ENCODE results near the gene METTL23.

The METTL23 gene

GRCh38 chr17:76726776-76727718, at the start of gene METTL23:
TSS of gene METTL23 (plus strand) at chr17:76726839. CDS start at chr17:76729711, 2,872 bp downstream.
- Histone ChIP-seq H3K4me3 (ENCODE audit: low read length in 2 of 2) (peak within 1 kb of the TSS; percentile 91 to 92), H3K27me3 (ENCODE audit: control insufficient read depth in 2 of 2, insufficient read depth in 2 of 2, low read length in 2 of 2) (no peaks in the 10 kb centered on the region), H3K36me3 (ENCODE audit: control insufficient read depth in 2 of 2, insufficient read depth in 2 of 2, low read length in 2 of 2) (peaks cover 17 to 22% of the 10 kb centered on the region in 2 donors)

GRCh38 chr17:76677406-76677805, 49.2 kb upstream of the METTL23 start:
- no peak overlapping the region for H3K9ac ChIP-seq (ENCODE audit: low read depth in 1 of 2, low read length in 2 of 2)
- H3K4me1 ChIP-seq (ENCODE audit: control insufficient read depth in 2 of 2, insufficient read depth in 2 of 2, low read length in 2 of 2): peaks cover 31 to 54% of the 10 kb centered on the region in 2 donors
- no peaks in the 10 kb centered on the region for H3K27me3 ChIP-seq (ENCODE audit: control insufficient read depth in 2 of 2, insufficient read depth in 2 of 2, low read length in 2 of 2)
- H3K36me3 ChIP-seq (ENCODE audit: control insufficient read depth in 2 of 2, insufficient read depth in 2 of 2, low read length in 2 of 2): peaks cover 0 to 4% of the 10 kb centered on the region in 2 donors
- peak overlapping the region; percentile 64 to 82 for H3K27ac ChIP-seq (ENCODE audit: low read depth in 2 of 2, low read length in 2 of 2)
- no peaks in the 10 kb centered on the region for H3K9me3 ChIP-seq (ENCODE audit: control insufficient read depth in 2 of 2, low read length in 2 of 2)
- no peak overlapping the region for H3K4me3 ChIP-seq (ENCODE audit: low read length in 2 of 2)

More at GRCh38 chr17:76726776-76727718, at the start of gene METTL23:
- H3K27ac ChIP-seq (ENCODE audit: low read depth in 2 of 2, low read length in 2 of 2): peak within 1 kb of the TSS; percentile 100
- H3K9ac ChIP-seq (ENCODE audit: low read depth in 1 of 2, low read length in 2 of 2): peak within 1 kb of the TSS; percentile 91 to 99
- no peaks in the 10 kb centered on the region for H3K9me3 ChIP-seq (ENCODE audit: control insufficient read depth in 2 of 2, low read length in 2 of 2)
- peaks cover 24 to 28% of the 10 kb centered on the region in 2 donors for H3K4me1 ChIP-seq (ENCODE audit: control insufficient read depth in 2 of 2, insufficient read depth in 2 of 2, low read length in 2 of 2)

DNA sequence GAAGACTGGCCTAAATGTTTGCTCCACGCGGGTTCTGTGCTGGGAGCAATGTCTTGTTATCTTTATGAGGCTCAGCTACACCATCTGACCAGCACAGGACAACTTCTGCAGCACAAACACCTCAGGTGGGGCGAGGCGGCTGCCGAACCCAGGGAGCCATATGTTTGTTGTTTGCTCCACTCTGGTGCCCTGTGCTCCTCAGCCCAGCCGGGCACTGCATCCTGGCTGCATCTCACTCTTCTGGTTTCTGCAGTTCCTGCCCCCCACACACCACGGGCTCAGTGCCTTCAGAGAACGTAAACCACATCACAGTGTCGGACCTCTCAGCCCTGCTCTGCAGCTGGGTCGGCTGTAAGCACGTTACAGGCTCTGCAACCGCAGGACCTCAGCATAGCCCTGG, 48.3 kb upstream of the METTL23 start:
- H3K36me3 ChIP-seq (ENCODE audit: control insufficient read depth in 2 of 2, insufficient read depth in 2 of 2, low read length in 2 of 2): peaks cover 3 to 4% of the 10 kb centered on the region in 2 donors
- H3K4me3 ChIP-seq (ENCODE audit: low read length in 2 of 2): peak overlapping the region; percentile 37 to 40
- H3K4me1 ChIP-seq (ENCODE audit: control insufficient read depth in 2 of 2, insufficient read depth in 2 of 2, low read length in 2 of 2): peaks cover 21 to 45% of the 10 kb centered on the region in 2 donors
- no peaks in the 10 kb centered on the region for H3K9me3 ChIP-seq (ENCODE audit: control insufficient read depth in 2 of 2, low read length in 2 of 2)
- H3K9ac ChIP-seq (ENCODE audit: low read depth in 1 of 2, low read length in 2 of 2): no peak overlapping the region
- no peaks in the 10 kb centered on the region for H3K27me3 ChIP-seq (ENCODE audit: control insufficient read depth in 2 of 2, insufficient read depth in 2 of 2, low read length in 2 of 2)
- H3K27ac ChIP-seq (ENCODE audit: low read depth in 2 of 2, low read length in 2 of 2): peak overlapping the region; percentile 64 to 82

GRCh38 chr17:76679239-76679638, 47.4 kb upstream of the METTL23 start:
- peak overlapping the region in 1 of 2 donors; percentile 6 for H3K9ac ChIP-seq (ENCODE audit: low read depth in 1 of 2, low read length in 2 of 2)
- H3K27ac ChIP-seq (ENCODE audit: low read depth in 2 of 2, low read length in 2 of 2): peak overlapping the region in 1 of 2 donors; percentile 82
- H3K4me3 ChIP-seq (ENCODE audit: low read length in 2 of 2): peak overlapping the region in 1 of 2 donors; percentile 13
- H3K4me1 ChIP-seq (ENCODE audit: control insufficient read depth in 2 of 2, insufficient read depth in 2 of 2, low read length in 2 of 2): peaks cover 16 to 36% of the 10 kb centered on the region in 2 donors
- peaks cover 3 to 4% of the 10 kb centered on the region in 2 donors for H3K36me3 ChIP-seq (ENCODE audit: control insufficient read depth in 2 of 2, insufficient read depth in 2 of 2, low read length in 2 of 2)
- H3K27me3 ChIP-seq (ENCODE audit: control insufficient read depth in 2 of 2, insufficient read depth in 2 of 2, low read length in 2 of 2): no peaks in the 10 kb centered on the region
- H3K9me3 ChIP-seq (ENCODE audit: control insufficient read depth in 2 of 2, low read length in 2 of 2): no peaks in the 10 kb centered on the region

DNA sequence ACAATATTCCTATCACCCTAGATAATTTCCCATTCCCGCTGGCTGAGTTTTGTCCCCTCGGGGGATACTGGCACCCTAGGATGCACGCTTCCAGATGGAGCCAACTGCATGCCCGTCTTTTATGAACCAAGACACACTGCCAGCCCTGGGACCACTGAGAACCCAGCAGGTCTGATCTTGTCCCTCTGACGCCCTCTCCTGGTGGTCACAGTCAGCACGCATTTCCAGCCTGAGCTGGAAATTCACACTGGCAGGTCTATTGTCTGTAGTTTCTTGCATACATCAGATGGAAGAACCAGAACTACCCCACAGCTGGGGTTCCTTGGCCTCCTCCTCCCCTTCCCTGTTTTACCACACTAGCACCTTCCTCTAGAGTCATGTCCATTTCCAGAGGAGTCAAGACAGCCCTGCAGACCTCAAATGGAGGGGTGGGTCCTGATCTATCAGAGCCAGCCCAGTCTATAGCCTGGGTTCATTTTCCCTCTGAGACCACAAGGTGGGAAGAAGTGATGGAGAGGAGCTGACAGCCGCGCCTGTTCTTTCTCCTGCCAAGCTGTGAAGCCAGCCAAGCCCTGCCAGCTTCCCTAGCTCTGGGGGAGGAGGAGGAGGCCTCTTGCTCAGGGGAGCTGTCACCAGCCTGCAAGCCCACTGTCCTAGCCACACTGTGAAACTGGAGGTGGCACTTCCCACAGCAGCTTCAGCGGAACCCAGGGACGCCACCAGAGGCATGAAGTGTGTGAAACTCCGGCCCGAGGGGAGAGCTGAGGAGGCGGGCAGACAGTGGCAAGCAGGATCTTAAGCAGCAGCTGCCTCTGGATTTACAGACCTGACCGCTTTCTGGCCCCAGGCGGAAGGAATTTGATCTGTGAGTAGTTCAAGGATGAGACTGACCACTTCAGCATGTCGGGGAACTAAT, 45.2 kb upstream of the METTL23 start:
- Histone ChIP-seq H3K4me3 (ENCODE audit: low read length in 2 of 2) (no peak overlapping the region), H3K9ac (ENCODE audit: low read depth in 1 of 2, low read length in 2 of 2) (no peak overlapping the region), H3K27me3 (ENCODE audit: control insufficient read depth in 2 of 2, insufficient read depth in 2 of 2, low read length in 2 of 2) (no peaks in the 10 kb centered on the region), H3K27ac (ENCODE audit: low read depth in 2 of 2, low read length in 2 of 2) (peak overlapping the region; percentile 4 to 48), H3K4me1 (ENCODE audit: control insufficient read depth in 2 of 2, insufficient read depth in 2 of 2, low read length in 2 of 2) (peaks cover 16 to 32% of the 10 kb centered on the region in 2 donors), H3K36me3 (ENCODE audit: control insufficient read depth in 2 of 2, insufficient read depth in 2 of 2, low read length in 2 of 2) (peaks cover 3 to 4% of the 10 kb centered on the region in 2 donors), H3K9me3 (ENCODE audit: control insufficient read depth in 2 of 2, low read length in 2 of 2) (no peaks in the 10 kb centered on the region)

- H3K4me3 ChIP-seq (ENCODE audit: low read length in 2 of 2): no peak overlapping the region
- H3K9ac ChIP-seq (ENCODE audit: low read depth in 1 of 2, low read length in 2 of 2): no peak overlapping the region
- H3K27ac ChIP-seq (ENCODE audit: low read depth in 2 of 2, low read length in 2 of 2): peak overlapping the region; percentile 4 to 48
- H3K9me3 ChIP-seq (ENCODE audit: control insufficient read depth in 2 of 2, low read length in 2 of 2): no peaks in the 10 kb centered on the region
- H3K4me1 ChIP-seq (ENCODE audit: control insufficient read depth in 2 of 2, insufficient read depth in 2 of 2, low read length in 2 of 2): peaks cover 19 to 32% of the 10 kb centered on the region in 2 donors
- peaks cover 0 to 3% of the 10 kb centered on the region in 2 donors for H3K27me3 ChIP-seq (ENCODE audit: control insufficient read depth in 2 of 2, insufficient read depth in 2 of 2, low read length in 2 of 2)
- peaks cover 3 to 4% of the 10 kb centered on the region in 2 donors for H3K36me3 ChIP-seq (ENCODE audit: control insufficient read depth in 2 of 2, insufficient read depth in 2 of 2, low read length in 2 of 2)
Observed at GRCh38 chr17:76682296-76682695, 44.3 kb upstream of the METTL23 start.

GRCh38 chr17:76683011-76683755, 43.5 kb upstream of the METTL23 start:
- Histone ChIP-seq H3K9ac (ENCODE audit: low read depth in 1 of 2, low read length in 2 of 2) (no peak overlapping the region), H3K9me3 (ENCODE audit: control insufficient read depth in 2 of 2, low read length in 2 of 2) (no peaks in the 10 kb centered on the region), H3K4me1 (ENCODE audit: control insufficient read depth in 2 of 2, insufficient read depth in 2 of 2, low read length in 2 of 2) (peaks cover 21 to 29% of the 10 kb centered on the region in 2 donors), H3K27me3 (ENCODE audit: control insufficient read depth in 2 of 2, insufficient read depth in 2 of 2, low read length in 2 of 2) (peaks cover 0 to 3% of the 10 kb centered on the region in 2 donors), H3K4me3 (ENCODE audit: low read length in 2 of 2) (no peak overlapping the region), H3K36me3 (ENCODE audit: control insufficient read depth in 2 of 2, insufficient read depth in 2 of 2, low read length in 2 of 2) (peaks cover 0 to 3% of the 10 kb centered on the region in 2 donors), H3K27ac (ENCODE audit: low read depth in 2 of 2, low read length in 2 of 2) (no peak overlapping the region)

- peaks cover 0 to 3% of the 10 kb centered on the region in 2 donors for H3K36me3 ChIP-seq (ENCODE audit: control insufficient read depth in 2 of 2, insufficient read depth in 2 of 2, low read length in 2 of 2)
Observed at GRCh38 chr17:76683921-76684745, 42.5 kb upstream of the METTL23 start.

DNA sequence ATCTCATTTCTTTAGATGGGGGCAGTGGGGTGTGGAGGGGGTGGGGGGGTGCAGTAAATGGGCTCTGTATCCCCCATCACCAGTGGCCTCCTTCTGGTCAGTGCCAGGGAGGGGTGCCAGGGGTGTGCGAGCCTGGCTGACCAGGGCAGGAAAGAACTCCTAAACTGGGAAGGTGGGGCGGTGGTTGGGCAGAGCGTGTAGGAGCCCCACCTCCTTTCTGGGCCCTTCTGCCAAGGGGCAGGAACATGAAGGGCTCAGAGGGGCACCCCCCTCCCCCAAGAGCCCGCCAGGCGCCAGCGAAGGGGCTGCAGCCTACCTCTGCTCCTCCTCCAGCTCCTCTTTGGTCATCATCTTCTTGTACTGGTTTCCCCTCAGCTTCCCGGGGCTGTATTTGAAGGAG, 41.9 kb upstream of the METTL23 start:
- Histone ChIP-seq H3K9ac (ENCODE audit: low read depth in 1 of 2, low read length in 2 of 2) (no peak overlapping the region), H3K36me3 (ENCODE audit: control insufficient read depth in 2 of 2, insufficient read depth in 2 of 2, low read length in 2 of 2) (peaks cover 0 to 3% of the 10 kb centered on the region in 2 donors), H3K27me3 (ENCODE audit: control insufficient read depth in 2 of 2, insufficient read depth in 2 of 2, low read length in 2 of 2) (peaks cover 0 to 6% of the 10 kb centered on the region in 2 donors), H3K27ac (ENCODE audit: low read depth in 2 of 2, low read length in 2 of 2) (no peak overlapping the region), H3K9me3 (ENCODE audit: control insufficient read depth in 2 of 2, low read length in 2 of 2) (no peaks in the 10 kb centered on the region), H3K4me1 (ENCODE audit: control insufficient read depth in 2 of 2, insufficient read depth in 2 of 2, low read length in 2 of 2) (peaks cover 18 to 19% of the 10 kb centered on the region in 2 donors), H3K4me3 (ENCODE audit: low read length in 2 of 2) (no peak overlapping the region)

More at GRCh38 chr17:76683921-76684745, 42.5 kb upstream of the METTL23 start:
- H3K27ac ChIP-seq (ENCODE audit: low read depth in 2 of 2, low read length in 2 of 2): no peak overlapping the region
- no peak overlapping the region for H3K9ac ChIP-seq (ENCODE audit: low read depth in 1 of 2, low read length in 2 of 2)
- no peaks in the 10 kb centered on the region for H3K9me3 ChIP-seq (ENCODE audit: control insufficient read depth in 2 of 2, low read length in 2 of 2)
- H3K4me3 ChIP-seq (ENCODE audit: low read length in 2 of 2): no peak overlapping the region
- peaks cover 18 to 22% of the 10 kb centered on the region in 2 donors for H3K4me1 ChIP-seq (ENCODE audit: control insufficient read depth in 2 of 2, insufficient read depth in 2 of 2, low read length in 2 of 2)
- peaks cover 0 to 6% of the 10 kb centered on the region in 2 donors for H3K27me3 ChIP-seq (ENCODE audit: control insufficient read depth in 2 of 2, insufficient read depth in 2 of 2, low read length in 2 of 2)
